Osteoblast (primary cell): ENCODE measurements around the gene CBX1. TPM values are rescaled to one million over a fixed set of nuclear protein-coding genes. Genes with fewer than 3 reads are reported as not detected.
A peak's percentile ranks its signal among the peaks of the same experiment; 100 is the strongest.

Experiments
- DNase-seq: peaks from one replicate; pipeline ENCODE4 v3.0.0; 2011; ENCODE audit warnings: low spot score, mixed read lengths; ENCODE audit not compliant: insufficient read length; ENCODE audit errors: missing footprints
- H2AFZ ChIP-seq: 2 replicates; pipeline ENCODE4 v1.6.0; 2011; ENCODE audit warnings: mild to moderate bottlenecking, low read length
- H3K27ac ChIP-seq: 2 replicates; pipeline ENCODE4 v1.5.1; 2011; ENCODE audit warnings: mild to moderate bottlenecking, low read depth, low read length, moderate library complexity
- H3K27me3 ChIP-seq: 2 replicates; pipeline ENCODE4 v1.6.0; 2012; ENCODE audit warnings: mild to moderate bottlenecking, control low read depth, inconsistent platforms, low read length, moderate library complexity; ENCODE audit not compliant: insufficient read depth
- H3K36me3 ChIP-seq: 2 replicates; pipeline ENCODE4 v1.5.1; 2011; ENCODE audit warnings: mild to moderate bottlenecking, low read length, control low read depth, moderate library complexity; ENCODE audit not compliant: insufficient read depth
- H3K4me1 ChIP-seq: 2 replicates; pipeline ENCODE4 v1.5.1; 2011; ENCODE audit warnings: mild to moderate bottlenecking, low read length, control low read depth, moderate library complexity; ENCODE audit not compliant: insufficient read depth
- H3K4me2 ChIP-seq: 2 replicates; pipeline ENCODE4 v1.6.0; 2011; ENCODE audit warnings: mild to moderate bottlenecking, low read length; ENCODE audit not compliant: insufficient read depth
- H3K4me3 ChIP-seq: fragments of 200-600 bp; sonication (generic); 3 replicates; pipeline ENCODE4 v1.5.1; 2012; ENCODE audit warnings: mild to moderate bottlenecking, low read length, inconsistent platforms; ENCODE audit not compliant: insufficient read depth
- H3K79me2 ChIP-seq: 2 replicates; pipeline ENCODE4 v1.6.0; 2012; ENCODE audit warnings: mild to moderate bottlenecking, low read length, control low read depth, inconsistent platforms; ENCODE audit not compliant: insufficient read depth
- H3K9me3 ChIP-seq: 2 replicates; pipeline ENCODE4 v1.5.1; 2011; ENCODE audit warnings: low read depth, low read length, control low read depth
- H4K20me1 ChIP-seq: 2 replicates; pipeline ENCODE4 v1.6.0; 2012; ENCODE audit warnings: mild to moderate bottlenecking, low read length, control low read depth; ENCODE audit not compliant: insufficient read depth
- CTCF ChIP-seq: IDR thresholded peaks from 2 replicates; pipeline ENCODE4 v1.5.1; 2011; ENCODE audit warnings: mild to moderate bottlenecking, low read depth, low read length, moderate library complexity; ENCODE audit errors: extremely low read depth
- total RNA-seq: library from RNA; depleted of rRNA; stranded (reverse); fragments of >200 nt; gene quantifications from 2 replicates; pipeline ENCODE4 v1.2.3, GENCODE V29; 2012

CBX1 gene
- total RNA-seq, 1 donor = 30.0 TPM

GRCh38 chr17:48025904-48026501 lies 75.3 kb downstream of the CBX1 start:
- H3K27ac ChIP-seq = peak overlapping the region; percentile 82
- no peak for DNase-seq
- H3K79me2 ChIP-seq = no peaks in the 10 kb centered on the region
- H4K20me1 ChIP-seq = no peaks in the 10 kb centered on the region
- TF ChIP-seq CTCF = no peak
- no peaks in the 10 kb centered on the region for H3K36me3 ChIP-seq
- peak overlapping the region; percentile 98 for H3K4me2 ChIP-seq
- H3K9me3 ChIP-seq = no peaks in the 10 kb centered on the region
- peaks cover 42% of the 10 kb centered on the region for H3K4me1 ChIP-seq
- H3K27me3 ChIP-seq = no peaks in the 10 kb centered on the region
- H2AFZ ChIP-seq = no peak overlapping the region
- H3K4me3 ChIP-seq = peak overlapping the region; percentile 70

- H3K79me2 ChIP-seq = no peaks in the 10 kb centered on the region
- peak overlapping the region; percentile 82 for H3K27ac ChIP-seq
- peak overlapping the region; percentile 98 for H3K4me2 ChIP-seq
- H3K36me3 ChIP-seq = no peaks in the 10 kb centered on the region
- peaks cover 35% of the 10 kb centered on the region for H3K4me1 ChIP-seq
- peak overlapping the region; percentile 31 for H2AFZ ChIP-seq
- H3K9me3 ChIP-seq = no peaks in the 10 kb centered on the region
- peak; percentile 66 for TF ChIP-seq CTCF
- H3K27me3 ChIP-seq = no peaks in the 10 kb centered on the region
- peak overlapping the region; percentile 70 for H3K4me3 ChIP-seq
- DNase-seq = peak; percentile 96
- H4K20me1 ChIP-seq = no peaks in the 10 kb centered on the region
Measured at GRCh38 chr17:48025040-48025903, 76.0 kb downstream of the CBX1 start.

GRCh38 chr17:48024149-48025039 lies 76.9 kb downstream of the CBX1 start:
- H3K27ac ChIP-seq = peak overlapping the region; percentile 64
- peak overlapping the region; percentile 67 for H3K4me3 ChIP-seq
- peak overlapping the region; percentile 98 for H3K4me2 ChIP-seq

More at GRCh38 chr17:48024149-48025039, 76.9 kb downstream of the CBX1 start:
- Histone ChIP-seq H3K79me2 (no peaks in the 10 kb centered on the region), H4K20me1 (no peaks in the 10 kb centered on the region), H3K27me3 (no peaks in the 10 kb centered on the region), H3K9me3 (no peaks in the 10 kb centered on the region), H3K4me1 (peaks cover 34% of the 10 kb centered on the region), H2AFZ (peak overlapping the region; percentile 74), H3K36me3 (no peaks in the 10 kb centered on the region)
- TF ChIP-seq CTCF = no peak
- DNase-seq = peak; percentile 73
